Measurements from ENCODE around the gene FA2H. TPM values are rescaled to one million over a fixed set of nuclear protein-coding genes. Genes with fewer than 3 reads are reported as not detected.

The FA2H gene
- total RNA-seq, 1 donor from 2014 or later, result 2.5 TPM

- no peak for ATAC-seq
- H3K4me3 ChIP-seq, result no peak overlapping the region
- no peak for TF ChIP-seq CTCF (IDR thresholded peaks at IDR 0.05)
- no peaks in the 10 kb centered on the region for H3K36me3 ChIP-seq
- no peaks in the 10 kb centered on the region for H3K4me1 ChIP-seq
- H3K27ac ChIP-seq, result no peak overlapping the region
- no peaks in the 10 kb centered on the region for H3K27me3 ChIP-seq (ENCODE audit: low read depth)
- intact Hi-C loops (cut with DNase I), result no loop called here
- no peak for DNase-seq
- no peaks in the 10 kb centered on the region for H3K9me3 ChIP-seq
These were observed 35.8 kb downstream of the FA2H start for GRCh38 chr16:74738816-74739215.

DNA sequence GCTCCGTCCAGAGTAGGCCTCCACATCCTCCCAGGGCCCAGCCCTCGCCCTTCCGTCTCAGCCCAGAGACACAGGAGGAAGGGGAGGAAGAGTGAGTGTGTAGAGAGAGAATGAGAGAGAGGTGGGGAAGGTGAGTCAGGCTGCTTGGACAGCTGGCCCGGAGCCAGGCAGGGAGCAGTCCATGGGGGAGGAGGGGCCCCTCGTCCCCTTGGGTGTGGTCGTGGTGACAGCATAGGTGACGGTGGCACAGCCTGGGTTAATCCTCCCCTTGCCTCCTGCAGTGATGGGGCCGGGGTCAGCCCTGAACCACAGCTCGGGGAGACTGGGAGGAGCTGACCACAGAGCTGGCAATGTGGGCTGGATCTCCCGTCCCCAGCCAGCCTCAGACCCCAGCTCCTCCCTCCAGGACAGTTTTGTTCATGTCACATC is 36.5 kb downstream of the FA2H start:
- no peak for TF ChIP-seq CTCF (IDR thresholded peaks at IDR 0.05)
- Histone ChIP-seq H3K9me3 (no peaks in the 10 kb centered on the region), H3K4me3 (no peak overlapping the region), H3K27ac (no peak overlapping the region), H3K27me3 (ENCODE audit: low read depth) (no peaks in the 10 kb centered on the region), H3K4me1 (no peaks in the 10 kb centered on the region), H3K36me3 (no peaks in the 10 kb centered on the region)
- DNase-seq, result no peak
- intact Hi-C loops (cut with DNase I), result no loop called here
- ATAC-seq, result peak; percentile 13 to 15

DNA sequence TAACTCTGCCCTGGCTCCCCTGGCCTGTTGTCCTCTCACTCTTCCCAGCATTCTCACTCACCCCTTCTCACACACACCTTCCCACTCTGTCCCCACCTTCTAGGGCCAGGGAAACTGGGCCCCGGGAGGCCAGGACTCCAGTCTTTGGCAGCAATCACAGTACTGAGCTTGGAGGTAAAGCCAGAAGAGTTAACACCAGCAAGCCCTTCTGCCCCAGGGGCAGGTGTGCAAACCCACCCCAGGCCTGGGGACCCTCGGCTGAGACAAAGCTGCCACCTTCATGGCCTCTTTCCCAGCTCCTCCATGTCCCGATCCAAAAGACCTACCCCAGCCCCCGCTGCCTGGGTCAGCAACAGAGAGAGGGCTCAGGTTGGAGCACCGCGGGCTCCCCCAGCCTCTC is 37.1 kb downstream of the FA2H start:
- intact Hi-C loops (cut with DNase I), result no loop called here
- TF ChIP-seq CTCF (IDR thresholded peaks at IDR 0.05), result no peak
- Histone ChIP-seq H3K27ac (no peak overlapping the region), H3K9me3 (no peaks in the 10 kb centered on the region), H3K4me1 (no peaks in the 10 kb centered on the region), H3K36me3 (no peaks in the 10 kb centered on the region), H3K27me3 (ENCODE audit: low read depth) (no peaks in the 10 kb centered on the region), H3K4me3 (no peak overlapping the region)
- no peak for ATAC-seq
- no peak for DNase-seq

GRCh38 chr16:74736531-74737157 is 38.0 kb downstream of the FA2H start:
- ATAC-seq (no peak), DNase-seq (no peak)
- Histone ChIP-seq H3K36me3 (no peaks in the 10 kb centered on the region), H3K27ac (no peak overlapping the region), H3K4me1 (no peaks in the 10 kb centered on the region), H3K27me3 (ENCODE audit: low read depth) (no peaks in the 10 kb centered on the region), H3K4me3 (no peak overlapping the region), H3K9me3 (no peaks in the 10 kb centered on the region)
- no peak for TF ChIP-seq CTCF (IDR thresholded peaks at IDR 0.05)
- intact Hi-C loops (cut with DNase I), result no loop called here

GRCh38 chr16:74735554-74735953 is 39.1 kb downstream of the FA2H start:
- ATAC-seq (no peak), DNase-seq (no peak)
- TF ChIP-seq CTCF (IDR thresholded peaks at IDR 0.05), result no peak
- Histone ChIP-seq H3K27ac (no peak overlapping the region), H3K36me3 (no peaks in the 10 kb centered on the region), H3K4me1 (no peaks in the 10 kb centered on the region), H3K4me3 (no peak overlapping the region), H3K9me3 (no peaks in the 10 kb centered on the region), H3K27me3 (ENCODE audit: low read depth) (no peaks in the 10 kb centered on the region)
- intact Hi-C loops (cut with DNase I), result no loop called here

DNA sequence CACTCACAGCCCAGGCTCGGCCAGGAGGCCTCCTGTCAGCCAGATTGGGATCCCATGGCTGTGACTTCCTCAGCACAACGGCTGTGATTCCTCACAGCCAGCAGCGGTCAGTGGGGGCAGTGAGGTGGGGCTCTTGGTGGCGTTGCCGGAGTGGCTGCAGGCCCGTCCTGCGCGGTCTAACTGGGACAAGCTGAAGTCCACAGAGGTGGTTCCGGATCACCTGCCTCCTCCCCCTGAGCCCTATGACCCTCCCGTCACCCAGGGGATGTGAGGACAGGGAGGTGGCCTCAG is 39.5 kb downstream of the FA2H start:
- H3K36me3 ChIP-seq, result no peaks in the 10 kb centered on the region
- intact Hi-C loops (cut with DNase I), result no loop called here
- H3K27me3 ChIP-seq (ENCODE audit: low read depth), result no peaks in the 10 kb centered on the region
- H3K27ac ChIP-seq, result no peak overlapping the region
- H3K4me3 ChIP-seq, result no peak overlapping the region
- no peak for ATAC-seq
- H3K4me1 ChIP-seq, result no peaks in the 10 kb centered on the region
- no peaks in the 10 kb centered on the region for H3K9me3 ChIP-seq
- no peak for DNase-seq
- TF ChIP-seq CTCF (IDR thresholded peaks at IDR 0.05), result no peak

All from lower lobe of right lung (tissue), 2 donors.